Measurements from ENCODE around the gene WDFY2.

GRCh38 chr13:51723529-51723928, 139.3 kb downstream of the WDFY2 start:
- TF ChIP-seq, protein P1, sequence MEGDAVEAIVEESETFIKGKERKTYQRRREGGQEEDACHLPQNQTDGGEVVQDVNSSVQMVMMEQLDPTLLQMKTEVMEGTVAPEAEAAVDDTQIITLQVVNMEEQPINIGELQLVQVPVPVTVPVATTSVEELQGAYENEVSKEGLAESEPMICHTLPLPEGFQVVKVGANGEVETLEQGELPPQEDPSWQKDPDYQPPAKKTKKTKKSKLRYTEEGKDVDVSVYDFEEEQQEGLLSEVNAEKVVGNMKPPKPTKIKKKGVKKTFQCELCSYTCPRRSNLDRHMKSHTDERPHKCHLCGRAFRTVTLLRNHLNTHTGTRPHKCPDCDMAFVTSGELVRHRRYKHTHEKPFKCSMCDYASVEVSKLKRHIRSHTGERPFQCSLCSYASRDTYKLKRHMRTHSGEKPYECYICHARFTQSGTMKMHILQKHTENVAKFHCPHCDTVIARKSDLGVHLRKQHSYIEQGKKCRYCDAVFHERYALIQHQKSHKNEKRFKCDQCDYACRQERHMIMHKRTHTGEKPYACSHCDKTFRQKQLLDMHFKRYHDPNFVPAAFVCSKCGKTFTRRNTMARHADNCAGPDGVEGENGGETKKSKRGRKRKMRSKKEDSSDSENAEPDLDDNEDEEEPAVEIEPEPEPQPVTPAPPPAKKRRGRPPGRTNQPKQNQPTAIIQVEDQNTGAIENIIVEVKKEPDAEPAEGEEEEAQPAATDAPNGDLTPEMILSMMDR (IDR thresholded peaks at IDR 0.05), result no peak
- TF ChIP-seq EP300 (IDR thresholded peaks at IDR 0.05), result no peak

Data from tibial nerve (tissue), 4 donors.